IMR-90 (cell line): Measurements from ENCODE around the gene NXPH2. TPM values are rescaled to one million over a fixed set of nuclear protein-coding genes. Genes with fewer than 3 reads are reported as not detected.

Experiments
- ATAC-seq: fragments of 200-7000 bp; cut with Tn5 transposase; 2 replicates; pipeline ENCODE4 v1.9.1; 2020; ENCODE audit warnings: low read depth, mild to moderate bottlenecking, moderate library complexity
- BruUV-seq: library from RNA; stranded (reverse); fragments of 400-500 nt; replicated peaks from 2 replicates; lab custom pipeline; 2021; lab: Mats Ljungman, UMichigan
- CTCF ChIA-PET: fragments of 300-600 bp; formaldehyde crosslinking; extraction: SDS; loops from one replicate; lab custom pipeline; 2021; ENCODE audit warnings: antibody characterized with exemption; lab: Yijun Ruan, JAX
- POLR2A ChIA-PET: fragments of 300-600 bp; sonication (Branson Sonifier 250); formaldehyde crosslinking; loops from one replicate; lab custom pipeline; 2022; ENCODE audit warnings: antibody characterized with exemption; ENCODE audit not compliant: unreplicated experiment; lab: Charles Lee
- DNase-seq: peaks from one replicate; pipeline ENCODE4 v3.0.0; 2013
- H2AFZ ChIP-seq: replicated peaks from 2 replicates; pipeline ENCODE3; 2013; ENCODE audit warnings: low read length, mild to moderate bottlenecking; ENCODE audit not compliant: poor library complexity
- H2AK5ac ChIP-seq: 2 replicates; pipeline ENCODE4 v1.6.1; 2013; ENCODE audit warnings: low read depth, low read length, inconsistent platforms
- H2AK9ac ChIP-seq: replicated peaks from 2 replicates; pipeline ENCODE3; 2013; ENCODE audit warnings: mild to moderate bottlenecking, low read depth, low read length, moderate library complexity; ENCODE audit not compliant: poor library complexity
- H2BK120ac ChIP-seq: 2 replicates; pipeline ENCODE4 v1.6.1; 2013; ENCODE audit warnings: low read depth, low read length, inconsistent platforms
- H2BK15ac ChIP-seq: 3 replicates; pipeline ENCODE4 v1.6.1; 2013; ENCODE audit warnings: low read depth, low read length, inconsistent platforms
- H2BK20ac ChIP-seq: 2 replicates; pipeline ENCODE4 v1.6.1; 2013; ENCODE audit warnings: low read depth, mild to moderate bottlenecking, inconsistent platforms, low read length, moderate library complexity
- H2BK5ac ChIP-seq: 2 replicates; pipeline ENCODE4 v1.6.1; 2013; ENCODE audit warnings: mild to moderate bottlenecking, low read depth, low read length, inconsistent platforms; ENCODE audit not compliant: poor library complexity, severe bottlenecking
- H3K14ac ChIP-seq: replicated peaks from 2 replicates; pipeline ENCODE4 v1.6.1; 2013; ENCODE audit warnings: low read depth, low read length, inconsistent platforms
- H3K18ac ChIP-seq: 2 replicates; pipeline ENCODE4 v1.6.1; 2013; ENCODE audit warnings: low read depth, low read length, control low read depth
- H3K23ac ChIP-seq: 2 replicates; pipeline ENCODE4 v1.6.1; 2013; ENCODE audit warnings: low read depth, low read length, inconsistent platforms
- H3K27ac ChIP-seq: 2 replicates; pipeline ENCODE4 v1.5.1; 2013; ENCODE audit warnings: mild to moderate bottlenecking, control low read depth, low read length; ENCODE audit not compliant: insufficient read depth
- H3K27me3 ChIP-seq: 2 replicates; pipeline ENCODE4 v1.6.1; 2013; ENCODE audit warnings: low read length; ENCODE audit not compliant: control insufficient read depth, insufficient read depth
- H3K36me3 ChIP-seq: 2 replicates; pipeline ENCODE4 v1.6.1; 2013; ENCODE audit warnings: low read length, mixed read lengths; ENCODE audit not compliant: control insufficient read depth, insufficient read depth
- H3K4ac ChIP-seq: 2 replicates; pipeline ENCODE4 v1.6.1; 2013; ENCODE audit warnings: low read depth, low read length, inconsistent platforms
- H3K4me1 ChIP-seq: 2 replicates; pipeline ENCODE4 v1.6.1; 2013; ENCODE audit warnings: low read length, mixed read lengths; ENCODE audit not compliant: control insufficient read depth, insufficient read depth
- H3K4me2 ChIP-seq: 2 replicates; pipeline ENCODE4 v1.6.1; 2013; ENCODE audit warnings: low read depth, mild to moderate bottlenecking, control low read depth, low read length, moderate library complexity
- H3K4me3 ChIP-seq: 2 replicates; pipeline ENCODE4 v1.5.1; 2013; ENCODE audit warnings: low read depth, mild to moderate bottlenecking, control low read depth, low read length, moderate library complexity; ENCODE audit not compliant: insufficient read depth
- H3K56ac ChIP-seq: 2 replicates; pipeline ENCODE4 v1.6.1; 2013; ENCODE audit warnings: low read length, inconsistent platforms; ENCODE audit not compliant: insufficient read depth; ENCODE audit errors: extremely low read depth
- H3K79me1 ChIP-seq, 2 experiments: 2 replicates each; pipeline ENCODE4 v1.6.1; 2013; ENCODE audit warnings: low read length in 2 of 2, inconsistent platforms in 1 of 2, low read depth in 1 of 2
- H3K9ac ChIP-seq: 2 replicates; pipeline ENCODE4 v1.6.1; 2013; ENCODE audit warnings: low read depth, low read length, control low read depth
- H3K9me1 ChIP-seq: 2 replicates; pipeline ENCODE4 v1.6.1; 2013; ENCODE audit warnings: low read length, inconsistent platforms; ENCODE audit not compliant: insufficient read depth
- H3K9me3 ChIP-seq: 2 replicates; pipeline ENCODE4 v1.6.1; 2013; ENCODE audit warnings: low read length; ENCODE audit not compliant: control insufficient read depth, insufficient read depth
- H4K20me1 ChIP-seq: 2 replicates; pipeline ENCODE4 v1.6.1; 2013; ENCODE audit warnings: low read length, inconsistent platforms; ENCODE audit not compliant: insufficient read depth
- H4K5ac ChIP-seq: 2 replicates; pipeline ENCODE4 v1.6.1; 2013; ENCODE audit warnings: mild to moderate bottlenecking, low read depth, low read length, control low read depth
- H4K8ac ChIP-seq, 2 experiments: 2 replicates each; pipeline ENCODE4 v1.6.1; 2013; ENCODE audit warnings: low read depth in 2 of 2, low read length in 2 of 2, control low read depth in 1 of 2, inconsistent platforms in 1 of 2
- H4K91ac ChIP-seq: 2 replicates; pipeline ENCODE4 v1.6.1; 2013; ENCODE audit warnings: low read depth, low read length, inconsistent platforms; ENCODE audit not compliant: insufficient read depth
- BHLHE40 ChIP-seq: fragments of 150-350 bp; IDR thresholded peaks from 2 replicates; pipeline ENCODE4 v1.6.1; 2016; ENCODE audit warnings: mild to moderate bottlenecking, low read depth, low read length
- MAFK ChIP-seq: IDR thresholded peaks from 2 replicates; pipeline ENCODE4 v1.6.1; 2012; ENCODE audit warnings: low read depth, low read length, improper control_type of control experiment
- MXI1 ChIP-seq: IDR thresholded peaks from 2 replicates; pipeline ENCODE4 v1.6.1; 2012; ENCODE audit warnings: low read depth, mild to moderate bottlenecking, low read length, moderate library complexity, borderline replicate concordance
- NFE2L2 ChIP-seq: fragments of 150-350 bp; IDR thresholded peaks from 2 replicates; pipeline ENCODE4 v1.6.1; 2016; ENCODE audit warnings: low read depth, mild to moderate bottlenecking, low read length
- POLR2A ChIP-seq: IDR thresholded peaks from 2 replicates; pipeline ENCODE4 v1.6.1; 2012; ENCODE audit warnings: mild to moderate bottlenecking, low read depth, low read length
- RAD21 ChIP-seq: IDR thresholded peaks from 2 replicates; pipeline ENCODE4 v1.6.1; 2012; ENCODE audit warnings: low read length, improper control_type of control experiment
- SMC3 ChIP-seq: fragments of 150-350 bp; IDR thresholded peaks from 2 replicates; pipeline ENCODE4 v1.6.1; 2016; ENCODE audit warnings: low read depth, mild to moderate bottlenecking, antibody characterized with exemption, low read length, moderate library complexity
- WGBS, 2 experiments: methylation state at CpG; one replicate each; pipeline versions ENCODE4 v1.1.5 to v1.1.7; 2013; ENCODE audit warnings: missing lambda C conversion rate in 2 of 2; ENCODE audit not compliant: insufficient read length in 1 of 2; ENCODE audit errors: extremely low coverage in 2 of 2; 5-methylcytosine and 5-hydroxymethylcytosine counted together
- dilution Hi-C: fragments of 300-500 bp; cut with HindIII; formaldehyde crosslinking; loops from one replicate; pipeline ENCODE4 v1.14.3; 2018; ENCODE audit warnings: low sequenced_read_pairs; ENCODE audit not compliant: unreplicated experiment
- in situ Hi-C: fragments of 300-500 bp; cut with MboI; formaldehyde crosslinking; loops from 3 replicates; pipeline ENCODE4 v1.14.3; 2019; ENCODE audit warnings: low sequenced_read_pairs, inconsistent platforms, mixed read lengths
- intact Hi-C: fragments of 100-400 bp; cut with micrococcal nuclease; formaldehyde crosslinking; loops from 2 replicates; pipeline ENCODE4 v1.10.0; 2022
- polyA plus RNA-seq, 3 experiments: library from polyadenylated mRNA; depleted of rRNA; stranded (reverse); fragments of >200 nt; gene quantifications; 2 replicates each; pipeline ENCODE4 v1.2.3, GENCODE V29; 2012; ENCODE audit warnings: low replicate concordance in 1 of 3
- total RNA-seq: library from RNA; depleted of rRNA; stranded (reverse); fragments of >200 nt; gene quantifications from 2 replicates; pipeline ENCODE4 v1.2.3, GENCODE V29; 2012

The NXPH2 gene
- total and polyA plus RNA-seq, 2 of the 4 experiments (the other 2 are of a cell fraction), result not detected

GRCh38 chr2:138677221-138677620 lies 103.0 kb downstream of the NXPH2 start:
- H2BK15ac ChIP-seq, result no peak overlapping the region
- H3K9ac ChIP-seq, result no peak overlapping the region
- no peaks in the 10 kb centered on the region for H3K27me3 ChIP-seq
- no peaks in the 10 kb centered on the region for H3K9me1 ChIP-seq
- H3K4me3 ChIP-seq, result no peak overlapping the region
- H3K56ac ChIP-seq, result no peak overlapping the region
- WGBS, 2 experiments, result no CpG with 5 or more reads among the region's 1 CpG
- H3K18ac ChIP-seq, result no peak overlapping the region
- DNase-seq (no peak), ATAC-seq (no peak)
- H2BK20ac ChIP-seq, result no peak overlapping the region
- no peak overlapping the region for H2AK9ac ChIP-seq
- H2BK120ac ChIP-seq, result no peak overlapping the region
- dilution Hi-C loops, result no loop called here
- no peak overlapping the region for H4K5ac ChIP-seq
- BruUV-seq, result no TSS peak
- no peaks in the 10 kb centered on the region for H3K9me3 ChIP-seq
- H2AK5ac ChIP-seq, result no peak overlapping the region
- H3K14ac ChIP-seq, result no peak overlapping the region
- in situ Hi-C loops, result no loop called here
- H4K91ac ChIP-seq, result no peak overlapping the region
- no peaks in the 10 kb centered on the region for H3K36me3 ChIP-seq
- H2BK5ac ChIP-seq, result no peak overlapping the region
- intact Hi-C loops, result no loop called here
- H3K27ac ChIP-seq, result no peak overlapping the region
- H3K4me2 ChIP-seq, result no peak overlapping the region
- CTCF ChIA-PET, result interaction anchor here (1.1 kb wide), 1 partner anchor 810 kb away, joined by 4 read pairs; no protein-coding TSS in a partner anchor
- no peak for TF ChIP-seq NFE2L2
- TF ChIP-seq POLR2A, result no peak
- TF ChIP-seq SMC3, result no peak
- TF ChIP-seq MAFK, result no peak
- no peak for TF ChIP-seq RAD21
- TF ChIP-seq BHLHE40, result no peak
- no peak for TF ChIP-seq MXI1
- no peak overlapping the region for H2AFZ ChIP-seq
- H3K4ac ChIP-seq, result no peak overlapping the region
- H4K20me1 ChIP-seq, result no peaks in the 10 kb centered on the region
- H3K4me1 ChIP-seq, result no peaks in the 10 kb centered on the region
- no peak overlapping the region for H3K23ac ChIP-seq
- POLR2A ChIA-PET, result no interaction called here
- H4K8ac ChIP-seq, result no peak overlapping the region
- H3K79me1 ChIP-seq, result no peaks in the 10 kb centered on the region
